NCI-H226 (cell line): ENCODE measurements around the gene GMEB2.
"Not testable (repeated sequence)": the region's sequence is repeated elsewhere in the genome, so short reads cannot be mapped to it uniquely, and the experiment has no call there.

Source experiments
- DNase-seq: peaks from one replicate; pipeline ENCODE4 v3.0.0-alpha.2; 2015

Gene GMEB2

GRCh38 chr20:63587256-63587655 is 39.6 kb downstream of the GMEB2 start:
- no peak for DNase-seq

- no peak for DNase-seq
Measured at GRCh38 chr20:63586797-63587196, 40.1 kb downstream of the GMEB2 start.

DNA sequence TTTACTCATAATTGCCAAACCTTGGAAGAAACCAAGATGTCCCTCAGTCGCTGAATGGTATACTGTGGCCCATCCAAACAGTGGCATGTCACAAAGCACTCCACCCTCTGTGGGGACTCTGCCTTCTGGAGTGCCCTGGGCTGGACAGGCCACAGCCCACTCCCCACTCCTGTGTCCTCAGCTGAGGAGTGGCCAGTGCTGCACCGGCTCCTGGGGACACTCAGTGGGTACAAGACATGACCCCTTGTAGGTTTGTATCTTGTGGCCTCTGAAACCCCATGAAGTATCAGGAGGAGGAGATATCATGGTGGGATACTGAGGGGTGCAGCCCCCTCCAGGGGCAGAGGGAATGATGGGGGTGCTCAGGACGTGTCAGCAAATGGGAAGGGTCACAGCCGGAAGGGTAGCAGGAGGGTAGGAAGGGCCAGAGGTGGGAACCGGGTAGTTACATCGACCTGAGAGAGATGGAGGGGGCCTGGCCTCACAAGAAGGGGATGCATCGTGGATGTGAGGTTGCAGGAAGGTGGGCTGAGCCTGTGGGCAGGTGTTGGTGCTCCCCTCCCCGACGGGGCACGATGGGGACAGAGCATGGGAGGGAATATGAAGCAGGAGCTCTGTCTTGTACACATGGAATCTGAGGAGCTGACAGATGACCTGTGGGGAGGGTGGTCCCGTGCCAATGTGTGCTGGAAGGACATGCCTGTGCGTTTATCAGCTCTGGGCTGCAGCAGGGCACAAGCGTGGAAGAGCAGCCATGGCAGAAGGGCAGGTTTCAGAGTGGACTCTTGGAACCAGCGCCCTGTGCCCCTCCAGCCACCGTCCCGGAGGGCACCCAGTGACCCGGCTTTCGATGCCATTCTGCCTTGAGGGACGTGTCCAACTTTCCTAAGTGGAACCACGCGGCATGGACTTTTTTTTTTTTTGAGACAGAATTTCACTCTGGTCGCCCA is 41.0 kb downstream of the GMEB2 start:
- no peak for DNase-seq

GRCh38 chr20:63582382-63583063 is 44.4 kb downstream of the GMEB2 start:
- DNase-seq: no peak

DNA sequence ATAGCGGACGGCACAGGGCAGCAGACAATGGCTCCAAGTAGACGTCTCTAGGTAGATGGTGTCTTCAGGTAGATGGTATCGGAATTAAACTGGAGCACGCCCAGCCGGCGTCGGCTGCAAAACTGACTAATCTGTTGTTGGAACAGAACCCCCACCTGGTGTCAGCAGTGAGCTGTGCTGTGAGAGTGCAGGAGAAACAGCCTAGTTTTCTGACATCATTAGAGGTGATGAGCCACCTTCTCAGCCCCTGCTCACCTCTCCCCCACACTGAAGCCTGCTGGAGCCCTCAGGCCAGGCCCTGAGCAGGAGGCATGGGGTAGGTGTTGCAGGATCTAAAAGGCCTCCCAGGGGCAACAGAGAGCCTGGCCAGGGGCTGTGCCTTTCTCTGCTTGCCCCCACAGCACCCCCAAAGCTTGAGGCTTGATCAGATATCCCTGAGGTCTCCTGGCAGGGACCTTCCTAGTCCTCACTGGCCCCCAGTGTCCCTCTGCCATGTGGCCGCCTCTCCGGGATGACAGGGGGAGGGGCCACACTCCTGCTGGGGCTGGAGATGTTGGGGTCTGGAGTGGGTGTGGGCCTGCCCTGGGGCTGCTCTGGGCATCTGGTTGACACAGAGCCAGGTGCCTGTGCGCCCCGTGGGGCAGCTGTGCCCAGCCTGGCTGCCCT is 46.0 kb downstream of the GMEB2 start:
- DNase-seq: peak; percentile 78

- no peak for DNase-seq
Measured at GRCh38 chr20:63579017-63579694, 47.7 kb downstream of the GMEB2 start.

DNA sequence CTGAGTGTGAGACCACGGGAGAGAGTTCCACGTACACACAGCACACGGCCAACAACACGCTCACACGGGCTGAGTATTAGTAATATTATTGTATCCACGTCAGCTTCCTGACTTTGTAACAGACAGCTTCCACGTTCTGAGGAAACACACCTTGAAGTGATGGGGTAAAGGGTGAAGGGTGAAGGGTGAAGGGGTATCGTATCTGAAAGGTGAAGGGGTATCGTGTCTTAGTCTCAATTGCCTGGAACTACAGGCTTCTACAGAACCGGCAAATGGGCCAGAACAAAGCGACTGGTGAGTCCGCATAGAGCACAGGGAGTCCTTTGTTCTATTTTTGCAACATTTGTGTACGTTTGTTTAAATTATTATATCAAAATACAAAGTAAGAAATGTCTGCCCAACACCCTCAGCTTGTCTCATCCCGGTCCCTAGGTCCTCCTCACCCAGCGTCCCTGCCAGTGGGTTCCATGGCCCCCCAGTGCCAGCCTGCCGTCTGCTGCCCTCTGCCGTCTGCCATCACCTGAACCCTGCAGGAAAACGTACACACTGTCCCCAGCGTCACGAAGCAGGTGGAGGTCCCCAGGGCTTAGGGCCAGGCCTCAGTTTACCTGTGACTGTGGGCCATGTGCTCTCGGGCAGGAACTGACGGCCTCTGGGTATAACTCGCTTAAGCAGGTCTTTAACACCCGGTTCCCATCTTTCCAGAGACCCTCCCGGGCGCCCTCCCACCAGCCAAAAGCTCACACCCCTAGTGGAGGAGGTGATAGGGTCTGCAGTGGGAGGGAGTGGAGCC is 48.5 kb downstream of the GMEB2 start:
- no peak for DNase-seq

GRCh38 chr20:63577317-63577894 is 49.5 kb downstream of the GMEB2 start:
- DNase-seq: no peak

DNA sequence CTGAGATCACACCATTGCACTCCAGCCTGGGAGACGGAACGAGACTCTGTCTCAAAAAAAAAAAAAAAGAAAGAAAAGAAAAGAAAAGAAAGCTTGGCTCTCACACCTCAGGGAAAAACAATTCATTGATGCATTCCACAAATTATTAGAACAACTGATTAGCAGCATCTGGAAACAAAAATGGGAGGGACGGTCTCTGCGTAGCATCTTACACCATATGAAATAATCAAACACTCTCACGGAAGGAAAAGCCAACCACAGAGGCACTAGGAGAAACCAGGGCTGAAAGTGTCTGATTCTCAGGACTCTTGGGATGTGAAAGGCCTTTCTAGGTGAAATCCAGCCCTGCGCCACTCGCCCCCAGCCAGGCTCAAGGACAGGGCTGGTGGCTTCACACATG is 50.6 kb downstream of the GMEB2 start:
- DNase-seq: no peak

DNA sequence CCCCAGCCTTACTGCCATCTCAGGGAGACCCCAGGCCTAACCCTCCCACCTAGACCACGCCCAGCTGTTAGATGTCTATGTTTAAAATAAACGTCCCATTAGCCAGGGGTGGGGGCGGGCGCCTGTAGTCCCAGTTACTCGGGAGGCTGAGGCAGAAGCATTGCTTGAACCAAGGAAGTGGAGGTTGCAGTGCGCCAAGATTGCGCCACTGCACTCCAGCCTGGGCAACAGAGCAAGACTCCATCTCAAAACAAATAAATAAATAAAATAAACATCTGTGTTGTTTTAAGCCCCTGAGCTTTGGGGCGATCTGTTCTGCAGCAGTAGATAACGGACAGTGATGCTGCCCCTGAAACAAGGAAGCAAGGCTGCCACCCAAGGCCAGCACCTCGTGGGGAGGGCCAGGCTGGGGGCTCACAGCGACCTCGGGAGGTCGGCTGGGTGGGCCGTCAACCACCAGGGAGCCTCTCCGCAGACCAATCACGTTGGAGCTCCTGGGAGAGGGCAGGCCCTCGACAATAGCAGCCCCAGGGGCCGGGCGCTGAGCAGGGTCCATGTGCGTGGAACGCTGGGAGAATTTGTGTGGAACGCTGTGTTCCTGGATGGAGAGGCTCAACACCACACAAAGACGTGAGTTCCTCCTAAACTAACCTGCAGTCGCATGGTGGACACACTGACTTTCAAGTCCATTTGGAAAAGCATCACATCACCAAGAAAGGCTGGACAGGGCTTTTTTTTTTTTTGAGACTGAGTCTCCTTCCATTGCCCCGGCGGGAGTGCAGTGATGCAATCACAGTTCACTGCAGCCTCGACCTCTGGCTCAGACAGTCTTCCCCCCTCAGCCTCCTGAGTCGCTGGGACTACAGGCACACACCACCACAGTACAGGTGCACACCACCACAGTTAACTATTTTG is 51.8 kb downstream of the GMEB2 start:
- no peak for DNase-seq

DNA sequence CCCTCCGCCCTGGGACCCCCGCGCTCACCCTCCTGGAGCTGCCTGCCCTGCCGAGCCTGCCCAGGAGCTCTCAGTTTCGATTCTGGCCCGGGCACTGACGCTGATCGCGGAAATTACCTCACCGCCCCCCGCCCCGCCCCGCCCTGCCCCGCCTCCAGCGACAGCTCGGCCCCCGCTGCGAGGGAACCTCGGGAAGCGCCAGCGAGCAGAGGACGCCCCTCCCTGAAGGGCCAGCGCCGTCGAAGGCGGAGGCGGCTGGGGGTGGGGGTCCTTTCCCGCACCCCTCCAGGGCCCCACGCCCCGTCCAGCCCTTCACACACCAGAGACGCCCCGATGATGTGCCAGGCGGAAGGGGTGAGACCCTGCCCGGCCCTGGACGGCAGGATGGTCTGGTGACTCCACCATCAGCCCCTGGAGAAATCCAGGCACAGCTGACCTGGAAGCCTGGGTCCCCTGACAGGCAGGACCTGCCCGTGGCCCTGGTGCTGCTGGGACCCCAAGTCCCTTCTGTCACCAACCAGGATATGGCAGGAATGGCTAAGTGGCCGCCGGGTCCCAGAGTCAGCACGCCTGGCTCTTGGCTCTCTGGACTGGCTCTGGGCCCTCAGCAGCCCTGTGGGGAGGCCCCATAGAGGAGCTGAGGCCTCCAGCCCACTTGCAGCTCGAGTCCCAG is 52.6 kb downstream of the GMEB2 start, which contains the start of gene HELZ2:
Gene HELZ2, minus strand, starts transcription at position 84 of the 673 bp plus-strand sequence. CDS start 1,854 bp downstream, outside the sequence.
- DNase-seq: peak; percentile 36

DNA sequence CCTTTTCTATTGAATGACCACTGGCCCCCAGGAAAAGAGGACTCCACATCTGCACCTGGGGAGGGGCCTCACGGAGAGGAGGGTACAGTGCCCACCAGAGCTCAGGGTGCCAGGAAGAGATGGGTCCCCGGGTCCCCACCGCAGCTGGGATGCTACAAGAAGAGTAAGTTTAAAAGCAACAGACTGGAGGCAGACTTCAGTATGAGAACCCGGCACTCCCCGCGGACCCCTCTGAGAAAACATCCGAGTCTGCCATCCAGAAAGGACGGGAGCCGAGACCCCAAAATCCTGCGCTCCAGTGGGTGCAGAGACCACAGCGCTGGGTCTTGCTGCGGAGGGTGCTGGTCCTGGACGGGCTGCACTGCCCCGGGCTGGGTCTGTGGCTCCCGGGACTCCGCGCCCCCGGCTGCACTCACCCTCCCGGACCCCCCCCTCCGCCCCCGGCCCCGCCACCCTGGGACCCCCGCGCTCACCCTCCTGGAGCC is 53.2 kb downstream of the GMEB2 start:
- no peak for DNase-seq

DNA sequence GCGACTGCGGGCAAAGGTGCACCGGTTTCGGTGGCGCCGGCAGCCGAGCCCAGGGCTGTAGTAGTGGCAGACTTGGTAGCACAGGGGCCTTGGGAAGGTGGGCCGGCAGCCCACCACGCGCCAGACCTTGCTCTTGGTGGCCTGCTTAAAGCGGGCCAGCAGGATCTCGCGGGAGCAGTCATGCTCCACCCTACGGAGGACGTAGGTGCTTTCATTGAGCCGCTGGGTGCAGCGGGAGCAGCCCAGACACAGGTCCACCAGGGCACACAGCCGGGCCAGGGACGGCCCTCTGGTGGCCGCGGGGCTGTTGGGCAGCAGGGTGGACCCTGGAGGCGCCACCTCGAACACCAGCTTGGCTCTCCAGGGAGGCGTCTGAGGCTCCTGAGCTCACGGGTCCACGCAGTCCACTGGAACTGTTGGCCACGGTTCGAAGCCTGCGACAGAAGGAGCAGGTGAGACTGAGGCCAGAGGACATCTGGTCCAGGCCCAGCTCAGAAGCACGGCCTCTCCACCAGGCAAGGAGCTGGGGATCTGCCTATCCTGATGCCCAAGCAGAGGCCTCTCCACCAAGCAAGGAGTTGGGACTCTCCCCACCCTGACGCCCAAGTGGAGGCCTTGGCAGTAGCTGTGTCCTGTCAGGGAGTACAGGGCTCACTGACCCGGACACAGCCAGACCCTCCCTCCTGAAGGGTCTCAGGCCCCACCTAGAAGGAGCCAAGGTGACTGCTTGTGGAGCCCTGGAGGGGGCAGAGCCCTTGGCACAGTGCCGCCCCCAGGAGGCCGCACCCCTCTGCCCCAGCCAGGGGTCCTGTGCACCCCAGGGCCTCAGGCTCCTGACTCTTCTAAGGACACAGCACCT is 53.9 kb downstream of the GMEB2 start:
- no peak for DNase-seq

- no peak for DNase-seq
Measured at GRCh38 chr20:63572071-63572787, 54.7 kb downstream of the GMEB2 start.

DNA sequence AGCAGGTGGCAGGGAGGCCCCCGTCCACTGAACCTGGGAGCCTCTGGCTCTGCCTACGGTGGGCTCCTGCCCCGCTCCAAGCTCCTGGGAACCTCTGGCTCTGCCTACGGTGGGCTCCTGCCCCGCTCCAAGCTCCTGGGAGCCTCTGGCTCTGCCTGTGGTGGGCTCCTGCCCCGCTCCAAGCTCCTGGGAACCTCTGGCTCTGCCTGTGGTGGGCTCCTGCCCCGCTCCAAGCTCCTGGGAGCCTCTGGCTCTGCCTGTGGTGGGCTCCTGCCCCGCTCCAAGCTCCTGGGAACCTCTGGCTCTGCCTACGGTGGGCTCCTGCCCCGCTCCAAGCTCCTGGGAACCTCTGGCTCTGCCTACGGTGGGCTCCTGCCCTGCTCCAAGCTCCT is 55.8 kb downstream of the GMEB2 start:
- not testable (repeated sequence) for DNase-seq

- no peak for DNase-seq
Measured at GRCh38 chr20:63570281-63571086, 56.4 kb downstream of the GMEB2 start.
